Lung (tissue), 12 donors: Measurements from ENCODE around the gene CX3CL1. TPM values are rescaled to one million over a fixed set of nuclear protein-coding genes. Genes with fewer than 3 reads are reported as not detected.

Experiments
- ATAC-seq: fragments of 200-7000 bp; cut with Tn5 transposase; one replicate; pipeline ENCODE4 v1.9.1; 2020; ENCODE audit warnings: moderate number of reproducible peaks; ENCODE audit not compliant: insufficient read depth, low FRiP score
- DNase-seq, 3 donors: peaks; one replicate each; pipeline ENCODE4 v3.0.0-alpha.2; 2013 to 2017
- H3K27ac ChIP-seq, 2 donors: one replicate each; pipeline ENCODE4 v1.5.1; 2013; ENCODE audit warnings: mild to moderate bottlenecking in 2 of 2, moderate library complexity in 2 of 2, control low read depth in 1 of 2, inconsistent platforms in 1 of 2, low read depth in 1 of 2, low read length in 1 of 2
- H3K27me3 ChIP-seq, 3 donors: one replicate each; pipeline ENCODE4 v1.5.1; 2013; ENCODE audit warnings: low read length in 2 of 3; ENCODE audit not compliant: control insufficient read depth in 3 of 3, insufficient read depth in 3 of 3
- H3K36me3 ChIP-seq, 4 donors: one replicate each; pipeline ENCODE4 v1.5.1; 2013; ENCODE audit warnings: low read length in 4 of 4, mild to moderate bottlenecking in 1 of 4, moderate library complexity in 1 of 4; ENCODE audit not compliant: control insufficient read depth in 4 of 4, insufficient read depth in 4 of 4
- H3K4me1 ChIP-seq, 5 donors: one replicate each; pipeline ENCODE4 v1.5.1; 2013; ENCODE audit warnings: low read length in 5 of 5, mild to moderate bottlenecking in 2 of 5, moderate library complexity in 1 of 5; ENCODE audit not compliant: control insufficient read depth in 5 of 5, insufficient read depth in 5 of 5
- H3K4me3 ChIP-seq: one replicate; pipeline ENCODE4 v1.5.1; 2013; ENCODE audit warnings: mild to moderate bottlenecking, control low read depth, moderate library complexity
- H3K9ac ChIP-seq, 2 donors: one replicate each; pipeline ENCODE4 v1.5.1; 2013; ENCODE audit warnings: low read length in 2 of 2, control low read depth in 1 of 2; ENCODE audit not compliant: insufficient read depth in 1 of 2
- H3K9me3 ChIP-seq, 4 donors: one replicate each; pipeline ENCODE4 v1.5.1; 2013; ENCODE audit warnings: low read length in 3 of 4, mild to moderate bottlenecking in 1 of 4, moderate library complexity in 1 of 4; ENCODE audit not compliant: control insufficient read depth in 4 of 4, insufficient read depth in 3 of 4
- WGBS, 2 donors: extraction: QIAGEN DNeasy Blood & Tissue Kit; methylation state at CpG; one replicate each; pipeline ENCODE4 v1.1.7; 2013; 5-methylcytosine and 5-hydroxymethylcytosine counted together
- polyA plus RNA-seq, 2 donors: library from polyadenylated mRNA; stranded (reverse); fragments of 200-250 nt; gene quantifications; one replicate each; pipeline ENCODE4 v1.2.1, GENCODE V29; 2013
- total RNA-seq, 2 donors: library from RNA; depleted of rRNA in 1 of 2; stranded (reverse); fragments of >200 nt in 1 of 2; gene quantifications; one replicate each; pipeline ENCODE4 v1.2.1, GENCODE V29; 2014 to 2021
- TF ChIP-seq, protein P1 (sequence below): IDR thresholded peaks from 2 replicates; pipeline ENCODE4 v1.5.1; 2012; ENCODE audit warnings: mild to moderate bottlenecking; ENCODE audit errors: control extremely low read depth, extremely low read depth
- donor health status: control.
- donor health status: control.
- donor health status: Bipolar disorder and iron deficiency.
- donor health status: healthy.
- donor health status: DM: yes; HTN: yes; CAD: no.

The CX3CL1 gene
- total and polyA plus RNA-seq, 4 donors = 22.8 to 58.6 (median 31.7) TPM

GRCh38 chr16:57389087-57389468 lies 16.8 kb downstream of the CX3CL1 start:
- ATAC-seq (no peak), DNase-seq (no peak)
- Histone ChIP-seq H3K4me3 (no peak overlapping the region), H3K36me3 (no peaks in the 10 kb centered on the region), H3K27ac (no peak overlapping the region), H3K4me1 (peaks cover 0 to 18% (median 4%) of the 10 kb centered on the region in 5 donors), H3K9me3 (no peaks in the 10 kb centered on the region), H3K27me3 (no peaks in the 10 kb centered on the region), H3K9ac (no peak overlapping the region)
- 93 to 95% methylated on average over 3 of the region's 3 CpGs for WGBS, 2 donors
- TF ChIP-seq, protein P1, sequence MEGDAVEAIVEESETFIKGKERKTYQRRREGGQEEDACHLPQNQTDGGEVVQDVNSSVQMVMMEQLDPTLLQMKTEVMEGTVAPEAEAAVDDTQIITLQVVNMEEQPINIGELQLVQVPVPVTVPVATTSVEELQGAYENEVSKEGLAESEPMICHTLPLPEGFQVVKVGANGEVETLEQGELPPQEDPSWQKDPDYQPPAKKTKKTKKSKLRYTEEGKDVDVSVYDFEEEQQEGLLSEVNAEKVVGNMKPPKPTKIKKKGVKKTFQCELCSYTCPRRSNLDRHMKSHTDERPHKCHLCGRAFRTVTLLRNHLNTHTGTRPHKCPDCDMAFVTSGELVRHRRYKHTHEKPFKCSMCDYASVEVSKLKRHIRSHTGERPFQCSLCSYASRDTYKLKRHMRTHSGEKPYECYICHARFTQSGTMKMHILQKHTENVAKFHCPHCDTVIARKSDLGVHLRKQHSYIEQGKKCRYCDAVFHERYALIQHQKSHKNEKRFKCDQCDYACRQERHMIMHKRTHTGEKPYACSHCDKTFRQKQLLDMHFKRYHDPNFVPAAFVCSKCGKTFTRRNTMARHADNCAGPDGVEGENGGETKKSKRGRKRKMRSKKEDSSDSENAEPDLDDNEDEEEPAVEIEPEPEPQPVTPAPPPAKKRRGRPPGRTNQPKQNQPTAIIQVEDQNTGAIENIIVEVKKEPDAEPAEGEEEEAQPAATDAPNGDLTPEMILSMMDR = no peak

DNA sequence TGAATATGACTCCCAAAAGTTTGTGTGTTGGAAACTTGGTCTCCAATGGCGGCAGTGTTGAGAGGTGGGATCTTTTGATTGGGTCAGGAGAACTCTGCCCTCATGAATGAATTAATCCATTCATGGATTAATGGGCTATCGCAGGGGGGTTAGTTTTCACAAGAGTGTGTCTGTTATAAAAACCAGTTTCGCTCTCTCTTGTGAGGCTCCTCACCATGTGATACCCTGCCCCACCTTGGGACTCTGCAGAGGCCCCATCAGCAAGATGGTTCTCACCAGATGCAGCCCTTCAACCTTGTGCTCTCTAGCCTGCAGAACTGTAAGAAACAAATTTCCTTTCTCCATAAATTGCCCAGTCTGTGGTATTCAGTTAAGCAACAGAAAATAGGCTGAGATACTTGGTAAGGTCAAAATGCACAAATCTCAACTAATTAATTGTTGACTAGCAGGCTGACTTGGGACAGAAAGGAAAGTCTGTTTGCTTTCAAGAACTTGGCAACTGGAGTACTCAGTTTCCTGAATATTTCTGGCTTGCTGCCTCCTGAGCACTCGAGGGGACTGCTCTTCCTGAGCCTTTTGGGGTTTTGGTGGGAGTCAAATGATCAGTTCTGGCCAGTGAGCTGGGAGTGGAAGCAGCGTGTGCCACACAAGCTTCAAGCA lies 18.5 kb downstream of the CX3CL1 start:
- ATAC-seq (no peak), DNase-seq (peak; percentile 30 to 90 (median 85))
- 64% methylated on average over 5 of the region's 5 CpGs for whole genome bisulfite sequencing, 2 donors
- Histone ChIP-seq H3K27me3 (no peaks in the 10 kb centered on the region), H3K9me3 (peaks cover 0 to 3% (median 0%) of the 10 kb centered on the region in 4 donors), H3K27ac (no peak overlapping the region), H3K9ac (no peak overlapping the region), H3K4me3 (no peak overlapping the region), H3K36me3 (no peaks in the 10 kb centered on the region), H3K4me1 (peaks cover 0 to 18% (median 4%) of the 10 kb centered on the region in 5 donors)
- TF ChIP-seq, protein P1 = no peak

DNA sequence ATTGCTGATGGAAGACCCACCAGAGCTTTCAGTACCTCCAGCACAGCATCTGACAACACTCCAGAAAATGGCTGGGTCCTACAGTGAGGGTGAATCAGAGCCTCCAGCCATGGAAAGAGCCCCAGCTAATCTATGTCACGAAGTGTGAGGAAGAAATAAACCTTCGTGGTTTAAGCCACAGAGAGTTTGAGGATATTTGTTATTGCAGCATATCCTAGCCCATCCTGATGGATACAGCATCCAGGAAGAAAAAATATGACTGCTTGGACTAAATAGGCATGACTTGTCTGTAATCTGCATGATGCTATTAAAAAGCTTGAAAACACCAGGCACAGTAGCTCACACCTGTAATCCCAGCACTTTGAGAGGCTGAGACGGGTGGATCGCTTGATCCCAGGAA lies 19.0 kb downstream of the CX3CL1 start:
- Histone ChIP-seq H3K4me1 (peaks cover 0 to 17% (median 3%) of the 10 kb centered on the region in 5 donors), H3K36me3 (no peaks in the 10 kb centered on the region), H3K4me3 (no peak overlapping the region), H3K27me3 (no peaks in the 10 kb centered on the region), H3K9me3 (peaks cover 0 to 3% (median 0%) of the 10 kb centered on the region in 4 donors), H3K27ac (no peak overlapping the region), H3K9ac (no peak overlapping the region)
- WGBS, 2 donors = 62 to 70% methylated on average over 4 of the region's 4 CpGs
- ATAC-seq (no peak), DNase-seq (no peak)
- TF ChIP-seq, protein P1 = no peak
